Measurements from ENCODE around the gene PSTPIP1.

DNA sequence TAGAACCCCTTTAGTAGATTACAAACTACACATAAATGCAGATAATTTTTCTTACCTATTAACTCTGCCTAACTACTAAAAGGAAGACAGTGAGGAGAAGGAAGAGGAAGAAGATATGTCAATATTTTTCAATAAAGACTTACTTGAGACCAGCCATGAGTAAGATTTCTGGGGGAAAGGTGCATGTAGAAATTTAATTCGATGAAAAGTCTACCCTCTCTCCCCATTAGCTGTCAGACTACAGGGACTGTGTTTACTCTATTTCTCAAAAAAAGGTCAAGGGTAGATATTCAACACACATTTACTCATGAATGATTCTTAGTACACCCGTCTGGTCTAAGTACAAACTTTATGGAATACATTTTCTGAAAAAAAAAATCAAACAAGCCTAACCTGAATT lies 69.1 kb downstream of the PSTPIP1 start:
- TF ChIP-seq, protein P1, sequence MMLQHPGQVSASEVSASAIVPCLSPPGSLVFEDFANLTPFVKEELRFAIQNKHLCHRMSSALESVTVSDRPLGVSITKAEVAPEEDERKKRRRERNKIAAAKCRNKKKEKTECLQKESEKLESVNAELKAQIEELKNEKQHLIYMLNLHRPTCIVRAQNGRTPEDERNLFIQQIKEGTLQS (CRISPR knock-in tag; conservative IDR thresholded peaks at IDR 0.05): no peak
- TF ChIP-seq, protein P2, sequence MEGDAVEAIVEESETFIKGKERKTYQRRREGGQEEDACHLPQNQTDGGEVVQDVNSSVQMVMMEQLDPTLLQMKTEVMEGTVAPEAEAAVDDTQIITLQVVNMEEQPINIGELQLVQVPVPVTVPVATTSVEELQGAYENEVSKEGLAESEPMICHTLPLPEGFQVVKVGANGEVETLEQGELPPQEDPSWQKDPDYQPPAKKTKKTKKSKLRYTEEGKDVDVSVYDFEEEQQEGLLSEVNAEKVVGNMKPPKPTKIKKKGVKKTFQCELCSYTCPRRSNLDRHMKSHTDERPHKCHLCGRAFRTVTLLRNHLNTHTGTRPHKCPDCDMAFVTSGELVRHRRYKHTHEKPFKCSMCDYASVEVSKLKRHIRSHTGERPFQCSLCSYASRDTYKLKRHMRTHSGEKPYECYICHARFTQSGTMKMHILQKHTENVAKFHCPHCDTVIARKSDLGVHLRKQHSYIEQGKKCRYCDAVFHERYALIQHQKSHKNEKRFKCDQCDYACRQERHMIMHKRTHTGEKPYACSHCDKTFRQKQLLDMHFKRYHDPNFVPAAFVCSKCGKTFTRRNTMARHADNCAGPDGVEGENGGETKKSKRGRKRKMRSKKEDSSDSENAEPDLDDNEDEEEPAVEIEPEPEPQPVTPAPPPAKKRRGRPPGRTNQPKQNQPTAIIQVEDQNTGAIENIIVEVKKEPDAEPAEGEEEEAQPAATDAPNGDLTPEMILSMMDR (IDR thresholded peaks at IDR 0.05): no peak
- TF ChIP-seq SP1 (CRISPR knock-in tag; conservative IDR thresholded peaks at IDR 0.05) (no peak), FOXJ3 (CRISPR knock-in tag; IDR thresholded peaks at IDR 0.05; ENCODE audit: borderline replicate concordance) (no peak), NR1H2 (CRISPR knock-in tag; IDR thresholded peaks at IDR 0.05) (no peak), SMAD3 (CRISPR knock-in tag; IDR thresholded peaks at IDR 0.05; ENCODE audit: borderline replicate concordance) (no peak), ELF4 (CRISPR knock-in tag; IDR thresholded peaks at IDR 0.05; ENCODE audit: low read depth) (no peak), CREM (CRISPR knock-in tag; IDR thresholded peaks at IDR 0.05) (no peak)
- TF ChIP-seq, protein P3, sequence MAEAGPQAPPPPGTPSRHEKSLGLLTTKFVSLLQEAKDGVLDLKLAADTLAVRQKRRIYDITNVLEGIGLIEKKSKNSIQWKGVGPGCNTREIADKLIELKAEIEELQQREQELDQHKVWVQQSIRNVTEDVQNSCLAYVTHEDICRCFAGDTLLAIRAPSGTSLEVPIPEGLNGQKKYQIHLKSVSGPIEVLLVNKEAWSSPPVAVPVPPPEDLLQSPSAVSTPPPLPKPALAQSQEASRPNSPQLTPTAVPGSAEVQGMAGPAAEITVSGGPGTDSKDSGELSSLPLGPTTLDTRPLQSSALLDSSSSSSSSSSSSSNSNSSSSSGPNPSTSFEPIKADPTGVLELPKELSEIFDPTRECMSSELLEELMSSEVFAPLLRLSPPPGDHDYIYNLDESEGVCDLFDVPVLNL (CRISPR knock-in tag; IDR thresholded peaks at IDR 0.05; ENCODE audit: borderline replicate concordance, low read depth): no peak
- TF ChIP-seq, protein P4, sequence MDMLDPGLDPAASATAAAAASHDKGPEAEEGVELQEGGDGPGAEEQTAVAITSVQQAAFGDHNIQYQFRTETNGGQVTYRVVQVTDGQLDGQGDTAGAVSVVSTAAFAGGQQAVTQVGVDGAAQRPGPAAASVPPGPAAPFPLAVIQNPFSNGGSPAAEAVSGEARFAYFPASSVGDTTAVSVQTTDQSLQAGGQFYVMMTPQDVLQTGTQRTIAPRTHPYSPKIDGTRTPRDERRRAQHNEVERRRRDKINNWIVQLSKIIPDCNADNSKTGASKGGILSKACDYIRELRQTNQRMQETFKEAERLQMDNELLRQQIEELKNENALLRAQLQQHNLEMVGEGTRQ (CRISPR knock-in tag; IDR thresholded peaks at IDR 0.05): no peak
- TF ChIP-seq, protein P5, sequence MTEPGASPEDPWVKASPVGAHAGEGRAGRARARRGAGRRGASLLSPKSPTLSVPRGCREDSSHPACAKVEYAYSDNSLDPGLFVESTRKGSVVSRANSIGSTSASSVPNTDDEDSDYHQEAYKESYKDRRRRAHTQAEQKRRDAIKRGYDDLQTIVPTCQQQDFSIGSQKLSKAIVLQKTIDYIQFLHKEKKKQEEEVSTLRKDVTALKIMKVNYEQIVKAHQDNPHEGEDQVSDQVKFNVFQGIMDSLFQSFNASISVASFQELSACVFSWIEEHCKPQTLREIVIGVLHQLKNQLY (CRISPR knock-in tag; IDR thresholded peaks at IDR 0.05): no peak

All from WTC11 (cell line).